CD14-positive monocyte (primary cell): Measurements from ENCODE around the gene GRK1. TPM values are rescaled to one million over a fixed set of nuclear protein-coding genes. Genes with fewer than 3 reads are reported as not detected.

ENCODE experiments used
- DNase-seq, 3 donors: peaks; one replicate each; pipeline ENCODE4 v3.0.0-alpha.2; 2011 to 2022
- H2AFZ ChIP-seq: 2 replicates; pipeline ENCODE4 v1.6.0; 2012; ENCODE audit warnings: mild to moderate bottlenecking, low read depth, low read length, inconsistent platforms; ENCODE audit not compliant: insufficient read depth, poor library complexity, severe bottlenecking
- H3K27ac ChIP-seq, 2 donors: 1 replicate in 1 of 2; 2 replicates in 1 of 2; pipeline ENCODE4 v1.5.1; 2012 to 2013; ENCODE audit warnings: low read length in 2 of 2, control low read depth in 1 of 2, inconsistent platforms in 1 of 2, low read depth in 1 of 2, mild to moderate bottlenecking in 1 of 2
- H3K27me3 ChIP-seq, 2 donors: one replicate each; pipeline versions ENCODE4 v1.6.0 to v1.6.1; 2011 to 2013; ENCODE audit warnings: low read length in 2 of 2; ENCODE audit not compliant: control insufficient read depth in 2 of 2, insufficient read depth in 2 of 2
- H3K36me3 ChIP-seq, 2 donors: replicated peaks in 1 of 2; 1 replicate in 1 of 2; 2 replicates in 1 of 2; pipeline versions ENCODE4 v1.5.1 to v1.6.1; 2012 to 2013; ENCODE audit warnings: low read length in 2 of 2, control low read depth in 1 of 2, inconsistent platforms in 1 of 2, mild to moderate bottlenecking in 1 of 2; ENCODE audit not compliant: insufficient read depth in 2 of 2, control insufficient read depth in 1 of 2
- H3K4me1 ChIP-seq, 2 donors: 1 replicate in 1 of 2; 2 replicates in 1 of 2; pipeline versions ENCODE4 v1.5.1 to v1.6.1; 2012 to 2013; ENCODE audit warnings: low read length in 2 of 2, control low read depth in 1 of 2, inconsistent platforms in 1 of 2, mild to moderate bottlenecking in 1 of 2, moderate library complexity in 1 of 2; ENCODE audit not compliant: insufficient read depth in 2 of 2, control insufficient read depth in 1 of 2
- H3K4me2 ChIP-seq: replicated peaks from 2 replicates; pipeline ENCODE3; 2012; ENCODE audit warnings: low read length, moderate library complexity, mild to moderate bottlenecking; ENCODE audit not compliant: poor library complexity, severe bottlenecking; ENCODE audit errors: extremely low read depth
- H3K4me3 ChIP-seq, 3 experiments: fragments of 200-600 bp in 1 of 3; sonication (generic) in 1 of 3; replicated peaks in 1 of 3; 1 replicate in 2 of 3; 2 replicates in 1 of 3; pipeline ENCODE4 v1.5.1; 2011 to 2013; ENCODE audit warnings: low read length in 3 of 3, mild to moderate bottlenecking in 3 of 3, control low read depth in 2 of 3, low read depth in 2 of 3, inconsistent platforms in 1 of 3, moderate library complexity in 1 of 3
- H3K79me2 ChIP-seq: 2 replicates; pipeline ENCODE4 v1.6.0; 2012; ENCODE audit warnings: mild to moderate bottlenecking, control low read depth, inconsistent platforms, low read length, moderate library complexity; ENCODE audit not compliant: insufficient read depth
- H3K9ac ChIP-seq: 2 replicates; pipeline ENCODE4 v1.6.0; 2017; ENCODE audit warnings: low read length, mild to moderate bottlenecking; ENCODE audit not compliant: insufficient read depth, poor library complexity, severe bottlenecking
- H3K9me3 ChIP-seq, 2 donors: replicated peaks in 1 of 2; 1 replicate in 1 of 2; 2 replicates in 1 of 2; pipeline versions ENCODE4 v1.5.1 to v1.6.1; 2012 to 2013; ENCODE audit warnings: low read length in 2 of 2, control low read depth in 1 of 2; ENCODE audit not compliant: control insufficient read depth in 1 of 2, insufficient read depth in 1 of 2
- H4K20me1 ChIP-seq: 2 replicates; pipeline ENCODE4 v1.6.0; 2012; ENCODE audit warnings: mild to moderate bottlenecking, low read length, control low read depth, moderate library complexity; ENCODE audit not compliant: insufficient read depth
- H3K27ac Mint-ChIP-seq, 7 donors: one replicate each; pipeline ENCODE4 v1.8.0; 2020; ENCODE audit warnings: mild to moderate bottlenecking in 7 of 7, mixed read lengths in 7 of 7, moderate library complexity in 6 of 7, inconsistent platforms in 2 of 7
- H3K27me3 Mint-ChIP-seq, 3 donors: one replicate each; pipeline ENCODE4 v1.8.0; 2021 to 2022; ENCODE audit warnings: low read depth in 3 of 3, mild to moderate bottlenecking in 3 of 3, mixed read lengths in 3 of 3, moderate library complexity in 3 of 3, inconsistent platforms in 1 of 3
- H3K36me3 Mint-ChIP-seq, 2 donors: one replicate each; pipeline ENCODE4 v1.8.0; 2020; ENCODE audit warnings: mixed read lengths in 2 of 2, inconsistent platforms in 1 of 2, mild to moderate bottlenecking in 1 of 2
- H3K4me1 Mint-ChIP-seq: one replicate; pipeline ENCODE4 v1.8.0; 2020; ENCODE audit warnings: mild to moderate bottlenecking, mixed read lengths
- H3K4me3 Mint-ChIP-seq, 2 donors: one replicate each; pipeline ENCODE4 v1.8.0; 2020; ENCODE audit warnings: mild to moderate bottlenecking in 2 of 2, mixed read lengths in 2 of 2, moderate library complexity in 1 of 2
- H3K9me3 Mint-ChIP-seq, 7 donors: one replicate each; pipeline ENCODE4 v1.8.0; 2020 to 2022; ENCODE audit warnings: mixed read lengths in 7 of 7, mild to moderate bottlenecking in 6 of 7, moderate library complexity in 6 of 7, inconsistent platforms in 2 of 7
- whole genome bisulfite sequencing: methylation state at CpG from one replicate; pipeline ENCODE4 v1.1.5; 2013; ENCODE audit warnings: missing lambda C conversion rate; ENCODE audit not compliant: insufficient coverage; 5-methylcytosine and 5-hydroxymethylcytosine counted together
- intact Hi-C, 2 donors: fragments of 100-400 bp; cut with micrococcal nuclease; formaldehyde crosslinking; loops; one replicate each; pipeline versions ENCODE4 v1.15.0 to v1.15.1; 2023
- polyA plus RNA-seq, 3 donors: library from polyadenylated mRNA; depleted of rRNA in 1 of 3; unstranded in 2 of 3; stranded (reverse) in 1 of 3; fragments of 300-500 nt in 2 of 3; fragments of >200 nt in 1 of 3; fragmentation: Illumina TruSeq in 2 of 3; gene quantifications; 1 replicate in 2 of 3; 2 replicates in 1 of 3; pipeline ENCODE4 v1.2.3, GENCODE V29; 2012 to 2021
- TF ChIP-seq, protein P1 (sequence below): fragments of 200-600 bp; IDR thresholded peaks from one replicate; pipeline ENCODE4 v1.8.0; 2022; ENCODE audit warnings: antibody characterized with exemption, mild to moderate bottlenecking

Gene GRK1
- polyA plus RNA-seq, 3 donors = not detected

GRCh38 chr13:113769106-113769505, 102.1 kb downstream of the GRK1 start:
- H3K27ac Mint-ChIP-seq = peak overlapping the region in 1 of 7 donors; percentile 9
- 95% methylated on average over 4 of the region's 5 CpGs for WGBS
- no peaks in the 10 kb centered on the region for H3K27me3 ChIP-seq
- peaks cover 9 to 10% (median 10%) of the 10 kb centered on the region in 3 donors for H3K27me3 Mint-ChIP-seq
- H4K20me1 ChIP-seq = no peaks in the 10 kb centered on the region
- H3K9ac ChIP-seq = no peak overlapping the region
- H3K36me3 Mint-ChIP-seq = peaks cover 0 to 6% of the 10 kb centered on the region in 2 donors
- H3K27ac ChIP-seq = no peak overlapping the region
- TF ChIP-seq, protein P1, sequence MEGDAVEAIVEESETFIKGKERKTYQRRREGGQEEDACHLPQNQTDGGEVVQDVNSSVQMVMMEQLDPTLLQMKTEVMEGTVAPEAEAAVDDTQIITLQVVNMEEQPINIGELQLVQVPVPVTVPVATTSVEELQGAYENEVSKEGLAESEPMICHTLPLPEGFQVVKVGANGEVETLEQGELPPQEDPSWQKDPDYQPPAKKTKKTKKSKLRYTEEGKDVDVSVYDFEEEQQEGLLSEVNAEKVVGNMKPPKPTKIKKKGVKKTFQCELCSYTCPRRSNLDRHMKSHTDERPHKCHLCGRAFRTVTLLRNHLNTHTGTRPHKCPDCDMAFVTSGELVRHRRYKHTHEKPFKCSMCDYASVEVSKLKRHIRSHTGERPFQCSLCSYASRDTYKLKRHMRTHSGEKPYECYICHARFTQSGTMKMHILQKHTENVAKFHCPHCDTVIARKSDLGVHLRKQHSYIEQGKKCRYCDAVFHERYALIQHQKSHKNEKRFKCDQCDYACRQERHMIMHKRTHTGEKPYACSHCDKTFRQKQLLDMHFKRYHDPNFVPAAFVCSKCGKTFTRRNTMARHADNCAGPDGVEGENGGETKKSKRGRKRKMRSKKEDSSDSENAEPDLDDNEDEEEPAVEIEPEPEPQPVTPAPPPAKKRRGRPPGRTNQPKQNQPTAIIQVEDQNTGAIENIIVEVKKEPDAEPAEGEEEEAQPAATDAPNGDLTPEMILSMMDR = no peak
- H3K4me1 ChIP-seq = peaks cover 2 to 10% of the 10 kb centered on the region in 2 donors
- H3K36me3 ChIP-seq = no peaks in the 10 kb centered on the region
- no peak for DNase-seq
- peaks cover 8 to 29% (median 19%) of the 10 kb centered on the region in 7 donors for H3K9me3 Mint-ChIP-seq
- H3K4me1 Mint-ChIP-seq = peaks cover 10% of the 10 kb centered on the region
- H3K4me3 Mint-ChIP-seq = no peak overlapping the region
- peaks cover 6 to 24% of the 10 kb centered on the region in 2 donors for H3K9me3 ChIP-seq
- no peaks in the 10 kb centered on the region for H3K79me2 ChIP-seq
- no peak overlapping the region for H2AFZ ChIP-seq
- intact Hi-C loops = no loop called here
- H3K4me3 ChIP-seq = no peak overlapping the region
- no peak overlapping the region for H3K4me2 ChIP-seq

- DNase-seq = no peak
- Histone ChIP-seq H3K4me3 (no peak overlapping the region), H4K20me1 (no peaks in the 10 kb centered on the region), H3K36me3 (no peaks in the 10 kb centered on the region), H3K9me3 (peaks cover 6 to 24% of the 10 kb centered on the region in 2 donors), H3K4me2 (no peak overlapping the region), H3K4me1 (peaks cover 2 to 10% of the 10 kb centered on the region in 2 donors), H3K27ac (no peak overlapping the region), H2AFZ (no peak overlapping the region), H3K79me2 (no peaks in the 10 kb centered on the region), H3K9ac (no peak overlapping the region), H3K27me3 (no peaks in the 10 kb centered on the region)
- Mint-ChIP-seq H3K36me3 (peaks cover 0 to 6% of the 10 kb centered on the region in 2 donors), H3K4me3 (no peak overlapping the region), H3K9me3 (peaks cover 8 to 29% (median 19%) of the 10 kb centered on the region in 7 donors), H3K27me3 (peaks cover 9 to 10% (median 10%) of the 10 kb centered on the region in 3 donors), H3K4me1 (peaks cover 10% of the 10 kb centered on the region), H3K27ac (peak overlapping the region in 1 of 7 donors; percentile 33)
- 98% methylated on average over 11 of the region's 13 CpGs for WGBS
- intact Hi-C loops = no loop called here
- TF ChIP-seq, protein P1 = no peak
Observed at GRCh38 chr13:113769881-113770280, 102.9 kb downstream of the GRK1 start.
